Tibial nerve (tissue), 4 donors: ENCODE data around the gene XPO1.

Experiments
- EP300 ChIP-seq, 2 donors: sonication (generic); formaldehyde crosslinking; IDR thresholded peaks; one replicate each; pipeline ENCODE4 v1.6.1; 2017; ENCODE audit warnings: antibody characterized with exemption in 2 of 2, mild to moderate bottlenecking in 1 of 2
- POLR2A ChIP-seq, 2 donors: fragments of 450-650 bp; IDR thresholded peaks; one replicate each; pipeline ENCODE4 v1.6.1; 2017; ENCODE audit warnings: antibody characterized with exemption in 2 of 2, mild to moderate bottlenecking in 2 of 2, moderate library complexity in 2 of 2
- TF ChIP-seq, protein P1 (sequence below), 5 experiments: fragments of 200-600 bp in 3 of 5; fragments of 450-650 bp in 2 of 5; sonication (generic) in 3 of 5; IDR thresholded peaks; one replicate each; pipeline ENCODE4 v1.5.1; 2016 to 2019; ENCODE audit warnings: antibody characterized with exemption in 5 of 5, mild to moderate bottlenecking in 3 of 5, moderate library complexity in 2 of 5

DNA sequence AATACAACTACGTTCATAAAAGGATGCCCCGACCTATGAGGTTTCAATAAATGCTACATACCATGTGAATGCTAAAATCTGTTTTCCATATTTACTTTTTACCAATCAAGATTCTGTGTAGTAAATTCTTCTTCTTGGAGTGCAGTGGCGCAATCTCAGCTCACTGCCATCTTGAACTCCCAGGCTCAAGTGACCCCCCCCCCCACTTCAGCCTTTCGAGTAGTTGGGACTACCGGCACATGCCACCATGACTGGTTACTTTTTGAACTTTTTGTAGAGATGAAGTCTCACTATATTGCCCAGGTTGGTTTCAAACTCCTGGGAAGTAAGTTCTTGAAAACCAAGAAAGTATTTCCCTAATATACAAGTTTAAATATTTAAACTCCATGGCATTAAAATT, 52.9 kb downstream of the XPO1 start:
- TF ChIP-seq, protein P1, sequence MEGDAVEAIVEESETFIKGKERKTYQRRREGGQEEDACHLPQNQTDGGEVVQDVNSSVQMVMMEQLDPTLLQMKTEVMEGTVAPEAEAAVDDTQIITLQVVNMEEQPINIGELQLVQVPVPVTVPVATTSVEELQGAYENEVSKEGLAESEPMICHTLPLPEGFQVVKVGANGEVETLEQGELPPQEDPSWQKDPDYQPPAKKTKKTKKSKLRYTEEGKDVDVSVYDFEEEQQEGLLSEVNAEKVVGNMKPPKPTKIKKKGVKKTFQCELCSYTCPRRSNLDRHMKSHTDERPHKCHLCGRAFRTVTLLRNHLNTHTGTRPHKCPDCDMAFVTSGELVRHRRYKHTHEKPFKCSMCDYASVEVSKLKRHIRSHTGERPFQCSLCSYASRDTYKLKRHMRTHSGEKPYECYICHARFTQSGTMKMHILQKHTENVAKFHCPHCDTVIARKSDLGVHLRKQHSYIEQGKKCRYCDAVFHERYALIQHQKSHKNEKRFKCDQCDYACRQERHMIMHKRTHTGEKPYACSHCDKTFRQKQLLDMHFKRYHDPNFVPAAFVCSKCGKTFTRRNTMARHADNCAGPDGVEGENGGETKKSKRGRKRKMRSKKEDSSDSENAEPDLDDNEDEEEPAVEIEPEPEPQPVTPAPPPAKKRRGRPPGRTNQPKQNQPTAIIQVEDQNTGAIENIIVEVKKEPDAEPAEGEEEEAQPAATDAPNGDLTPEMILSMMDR (IDR thresholded peaks at IDR 0.05): no peak
- TF ChIP-seq EP300 (IDR thresholded peaks at IDR 0.05) (no peak), POLR2A (IDR thresholded peaks at IDR 0.05) (no peak)
